ENCODE results near the gene SEMA3C.

GRCh38 chr7:80968606-80969005 lies 49.8 kb upstream of the SEMA3C start:
- TF ChIP-seq CTCF (IDR thresholded peaks at IDR 0.05), result no peak
- no peak for TF ChIP-seq POLR2A (IDR thresholded peaks at IDR 0.05)
